Activated gamma-delta T cell treated with Interleukin-2 at 50 U/mL for 16 hours (primary cell): ENCODE results near the gene RYR1.

Source experiments
- DNase-seq: peaks from one replicate; pipeline ENCODE4 v3.0.0-alpha.2; 2020

RYR1 gene

DNA sequence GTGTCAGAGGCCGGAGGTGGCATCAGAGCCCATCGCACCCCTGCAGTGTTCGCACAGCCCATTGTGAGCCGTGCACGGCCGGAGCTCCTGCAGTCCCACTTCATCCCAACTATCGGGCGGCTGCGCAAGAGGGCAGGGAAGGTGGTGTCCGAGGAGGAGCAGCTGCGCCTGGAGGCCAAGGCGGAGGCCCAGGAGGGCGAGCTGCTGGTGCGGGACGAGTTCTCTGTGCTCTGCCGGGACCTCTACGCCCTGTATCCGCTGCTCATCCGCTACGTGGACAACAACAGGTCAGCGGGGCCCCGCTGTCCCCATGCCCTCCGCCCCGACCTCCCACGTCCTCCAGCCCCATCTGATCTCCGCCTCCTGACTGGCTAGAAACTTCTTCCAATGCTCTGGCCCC is 85.7 kb downstream of the RYR1 start:
- no peak for DNase-seq

DNA sequence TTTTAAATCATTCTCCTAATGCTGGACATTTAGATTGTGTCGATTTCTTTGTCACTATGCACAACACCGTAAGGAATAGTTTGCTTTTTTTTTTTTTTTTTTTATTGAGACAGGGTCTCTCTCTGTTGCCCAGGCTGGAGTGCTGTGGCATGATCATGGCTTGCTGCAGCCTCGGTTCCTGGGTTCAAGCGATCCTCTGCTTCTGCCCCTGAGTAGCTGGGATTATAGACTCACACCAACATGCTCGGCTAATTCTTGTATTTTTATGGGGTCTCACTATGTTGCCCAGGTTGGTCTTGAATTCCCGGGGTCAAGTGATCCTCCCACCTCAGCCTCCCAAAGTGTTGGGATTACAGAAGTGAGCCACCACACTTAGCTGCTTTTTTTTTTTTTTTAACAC is 86.5 kb downstream of the RYR1 start:
- no peak for DNase-seq

DNA sequence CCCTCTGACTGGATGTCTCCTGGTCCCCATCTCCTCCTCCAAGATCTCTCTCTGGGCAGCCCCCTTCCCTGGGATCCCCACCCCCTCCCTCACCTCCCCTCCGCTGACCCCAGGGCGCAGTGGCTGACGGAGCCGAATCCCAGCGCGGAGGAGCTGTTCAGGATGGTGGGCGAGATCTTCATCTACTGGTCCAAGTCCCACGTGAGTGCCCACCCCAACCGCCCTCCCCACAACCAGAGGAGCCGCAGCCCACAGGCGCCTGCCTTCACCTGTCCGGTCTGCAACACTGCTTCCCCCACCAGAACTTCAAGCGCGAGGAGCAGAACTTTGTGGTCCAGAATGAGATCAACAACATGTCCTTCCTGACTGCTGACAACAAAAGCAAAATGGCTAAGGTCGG is 89.4 kb downstream of the RYR1 start:
- no peak for DNase-seq

DNA sequence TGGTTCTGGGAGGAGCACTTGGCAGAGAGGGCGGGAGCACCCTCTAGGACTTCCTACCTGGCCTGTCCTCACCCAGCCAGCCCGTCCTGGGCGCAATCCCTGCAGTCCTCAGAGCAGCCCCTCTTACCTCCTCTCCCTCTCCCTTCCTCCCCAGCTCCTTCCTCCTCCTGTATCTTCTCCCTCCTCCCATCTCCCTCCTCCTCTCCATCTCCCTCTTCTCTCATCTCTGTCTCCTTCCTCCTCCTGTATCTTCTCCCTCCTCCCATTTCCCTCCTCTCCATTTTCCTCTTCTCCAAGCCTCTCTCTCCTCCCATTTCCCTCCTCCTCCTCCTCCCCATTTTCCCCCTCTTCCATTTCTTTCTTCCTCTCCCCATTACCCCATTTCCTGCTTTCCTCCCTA is 89.8 kb downstream of the RYR1 start:
- no peak for DNase-seq

DNA sequence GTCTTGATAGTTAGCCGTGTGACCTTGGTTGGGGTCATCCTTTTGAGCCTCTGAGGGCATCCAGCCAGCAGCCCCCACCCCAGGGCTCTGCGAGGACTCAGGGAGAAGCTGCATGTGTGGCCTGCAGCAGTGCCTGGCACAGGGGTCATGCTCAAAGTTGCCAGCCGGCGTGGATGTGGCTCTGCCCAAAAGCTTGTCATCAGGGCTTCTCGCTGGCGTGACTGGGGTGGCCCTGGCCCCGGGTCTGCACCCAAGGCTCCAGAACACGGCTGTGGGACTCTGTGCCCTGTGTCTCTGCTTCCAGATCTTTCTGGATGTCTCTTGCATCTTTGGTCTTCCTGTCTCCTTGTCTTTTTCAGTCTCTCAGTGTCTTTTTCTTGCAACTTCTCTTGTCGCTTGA is 90.9 kb downstream of the RYR1 start:
- no peak for DNase-seq

DNA sequence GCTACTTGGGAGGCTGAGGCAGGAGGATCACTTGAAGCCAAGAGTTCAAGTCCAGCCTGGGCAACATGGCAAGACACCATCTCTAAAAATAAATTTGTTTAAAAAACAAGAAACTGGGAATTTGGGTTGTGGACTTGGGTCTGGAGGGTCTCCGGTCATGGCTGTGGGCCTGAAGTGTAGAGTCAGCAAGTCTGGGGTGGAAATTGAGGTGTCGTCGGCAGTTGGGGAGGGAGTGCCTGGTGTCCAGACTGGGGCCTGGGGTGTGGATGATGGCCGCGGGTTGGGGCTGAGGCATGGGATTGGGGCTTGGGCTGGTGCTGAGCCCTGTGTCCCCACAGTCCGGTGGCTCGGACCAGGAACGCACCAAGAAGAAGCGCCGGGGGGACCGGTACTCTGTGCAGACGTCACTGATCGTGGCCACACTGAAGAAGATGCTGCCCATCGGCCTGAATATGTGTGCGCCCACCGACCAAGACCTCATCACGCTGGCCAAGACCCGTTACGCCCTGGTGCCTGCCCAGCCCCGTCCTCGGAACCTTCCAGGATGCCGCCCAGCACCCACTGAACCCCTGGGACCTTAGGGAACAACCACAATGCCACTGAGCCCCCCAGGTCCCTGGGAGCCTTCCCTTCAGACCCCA is 91.6 kb downstream of the RYR1 start:
- no peak for DNase-seq

DNA sequence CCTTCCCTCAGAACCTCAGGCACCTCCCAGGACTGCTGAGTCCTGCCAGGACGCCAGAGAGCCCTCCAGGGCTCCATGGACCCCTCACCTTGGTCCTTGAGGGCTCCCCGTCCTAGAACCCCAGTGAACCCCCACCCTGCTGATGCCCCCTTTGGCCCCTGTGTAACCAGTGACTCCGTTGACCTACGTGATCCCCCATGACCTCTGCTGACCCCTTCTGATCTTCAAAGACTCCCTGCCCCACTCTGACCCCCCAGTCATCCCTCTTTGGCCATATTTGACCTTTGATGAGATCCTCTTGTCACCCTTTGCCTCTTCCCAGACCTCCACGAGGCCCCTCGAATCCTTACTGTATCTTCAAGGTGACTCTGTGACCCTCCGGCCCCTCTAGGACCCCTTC is 92.9 kb downstream of the RYR1 start:
- no peak for DNase-seq

DNA sequence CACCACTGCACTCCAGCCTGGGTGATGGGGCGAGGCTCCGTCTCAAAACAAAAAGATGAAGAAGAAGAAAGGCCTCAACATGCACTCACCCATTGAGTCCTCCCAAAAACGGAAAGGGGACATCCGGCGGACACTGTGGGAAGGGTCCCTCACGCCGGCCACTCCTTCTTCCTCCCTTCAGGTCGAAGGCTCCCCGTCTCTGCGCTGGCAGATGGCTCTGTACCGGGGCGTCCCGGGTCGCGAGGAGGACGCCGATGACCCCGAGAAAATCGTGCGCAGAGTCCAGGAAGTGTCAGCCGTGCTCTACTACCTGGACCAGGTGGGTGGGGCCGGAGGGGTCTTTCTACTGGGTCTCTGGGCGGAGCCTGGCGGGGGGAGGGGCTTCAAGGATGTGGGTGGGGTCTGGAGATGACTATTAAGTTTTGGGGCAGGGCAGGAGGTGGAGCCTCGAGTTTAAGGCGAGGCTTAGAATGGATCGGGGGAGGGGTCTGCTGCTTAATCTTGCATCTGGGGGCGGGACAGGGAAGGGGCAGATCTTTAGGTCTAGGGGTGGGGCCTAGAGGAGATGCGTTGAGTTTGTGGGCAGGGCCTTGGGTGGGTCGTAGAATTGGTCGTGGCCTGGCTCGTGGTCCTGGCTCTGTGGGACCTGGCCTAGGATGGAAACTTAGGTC is 94.1 kb downstream of the RYR1 start:
- no peak for DNase-seq

DNA sequence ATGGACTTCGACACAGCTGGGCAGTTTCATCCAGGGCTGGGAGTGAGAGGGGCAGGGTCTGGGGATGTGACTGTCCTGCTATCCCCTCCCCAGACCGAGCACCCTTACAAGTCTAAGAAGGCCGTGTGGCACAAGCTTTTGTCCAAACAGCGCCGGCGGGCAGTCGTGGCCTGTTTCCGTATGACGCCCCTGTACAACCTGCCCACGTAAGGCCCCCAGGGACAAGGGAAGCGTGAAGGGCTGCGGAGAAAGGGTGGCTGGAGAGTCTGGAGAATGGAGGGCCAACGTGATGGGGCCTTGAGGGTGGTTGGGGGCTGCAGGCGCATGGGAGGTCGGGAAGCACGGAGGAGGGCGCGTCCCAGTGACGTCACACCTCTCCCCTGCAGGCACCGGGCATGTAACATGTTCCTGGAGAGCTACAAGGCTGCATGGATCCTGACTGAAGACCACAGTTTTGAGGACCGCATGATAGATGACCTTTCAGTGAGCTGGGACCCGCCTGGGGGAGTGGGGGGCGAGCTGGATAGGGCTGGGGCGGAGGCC is 94.8 kb downstream of the RYR1 start:
- no peak for DNase-seq

DNA sequence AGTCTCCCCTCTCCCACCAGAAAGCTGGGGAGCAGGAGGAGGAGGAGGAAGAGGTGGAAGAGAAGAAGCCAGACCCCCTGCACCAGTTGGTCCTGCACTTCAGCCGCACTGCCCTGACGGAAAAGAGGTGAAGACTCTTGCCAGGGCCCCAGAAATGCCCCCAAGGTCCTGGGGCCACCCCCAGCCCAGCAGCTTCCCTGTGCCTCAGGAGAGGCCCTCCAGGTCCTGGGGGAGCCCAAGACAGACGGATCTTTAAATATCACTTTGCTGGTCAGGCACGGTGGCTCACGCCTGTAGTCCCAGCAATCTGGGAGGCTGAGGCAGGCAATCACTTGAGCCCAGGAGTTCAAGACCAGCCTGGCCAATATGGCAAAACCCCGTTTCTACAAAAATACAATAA is 95.4 kb downstream of the RYR1 start:
- DNase-seq: no peak

DNA sequence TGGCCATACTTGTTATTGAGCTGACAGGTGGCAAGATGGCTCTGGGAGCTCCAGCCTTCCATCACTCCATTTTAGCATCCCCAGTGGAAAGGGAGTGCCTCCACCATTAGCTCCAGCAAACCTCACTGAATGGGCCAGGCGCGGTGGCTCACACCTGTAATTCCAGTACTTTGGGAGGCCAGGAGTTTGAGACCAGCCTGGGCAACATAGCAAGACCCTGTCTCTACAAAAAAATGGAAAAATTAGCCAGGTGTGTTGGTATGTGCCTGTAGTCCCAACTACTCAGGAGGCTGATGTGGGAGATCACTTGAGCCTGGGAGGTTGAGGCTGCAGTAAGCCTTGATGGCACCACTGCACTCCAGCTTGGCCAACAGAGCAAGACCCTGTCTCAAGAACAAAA is 98.0 kb downstream of the RYR1 start:
- DNase-seq: no peak

DNA sequence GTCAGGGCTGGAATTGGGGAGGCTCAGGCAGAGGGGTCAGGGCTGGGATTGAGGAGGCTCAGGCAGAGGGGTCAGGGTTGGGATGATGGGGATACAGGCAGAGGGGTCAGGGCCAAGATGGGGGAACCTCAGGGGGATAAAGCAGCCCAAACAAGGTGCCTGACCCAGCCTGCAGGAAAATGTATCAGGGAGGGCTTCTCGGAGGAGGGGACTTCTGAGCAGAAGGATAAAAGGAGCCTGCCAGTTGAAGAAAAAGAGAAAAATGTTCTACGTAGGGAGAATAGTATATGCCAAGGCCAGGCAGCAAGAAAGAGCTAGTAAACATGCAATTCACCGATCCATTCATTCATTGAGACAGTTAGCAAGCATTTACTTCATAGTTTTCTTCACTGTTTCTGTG is 99.4 kb downstream of the RYR1 start:
- DNase-seq: no peak

DNA sequence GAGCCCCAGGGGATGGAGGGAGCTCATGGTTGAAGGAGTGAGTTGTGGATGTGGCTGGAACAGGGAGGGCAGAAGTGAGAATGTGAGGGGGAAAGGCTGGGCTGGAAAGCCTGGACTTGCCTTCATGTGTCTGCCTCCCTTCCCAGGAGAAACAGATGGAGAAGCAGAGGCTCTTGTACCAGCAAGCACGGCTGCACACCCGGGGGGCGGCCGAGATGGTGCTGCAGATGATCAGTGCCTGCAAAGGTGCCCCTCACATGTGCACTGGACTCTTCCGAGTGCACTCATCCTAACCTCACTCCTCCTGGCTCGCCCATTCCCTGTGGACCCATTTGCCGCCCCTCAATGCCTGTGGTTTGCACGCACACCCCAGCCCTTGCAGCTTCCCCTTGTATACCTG is 101.1 kb downstream of the RYR1 start:
- no peak for DNase-seq

DNA sequence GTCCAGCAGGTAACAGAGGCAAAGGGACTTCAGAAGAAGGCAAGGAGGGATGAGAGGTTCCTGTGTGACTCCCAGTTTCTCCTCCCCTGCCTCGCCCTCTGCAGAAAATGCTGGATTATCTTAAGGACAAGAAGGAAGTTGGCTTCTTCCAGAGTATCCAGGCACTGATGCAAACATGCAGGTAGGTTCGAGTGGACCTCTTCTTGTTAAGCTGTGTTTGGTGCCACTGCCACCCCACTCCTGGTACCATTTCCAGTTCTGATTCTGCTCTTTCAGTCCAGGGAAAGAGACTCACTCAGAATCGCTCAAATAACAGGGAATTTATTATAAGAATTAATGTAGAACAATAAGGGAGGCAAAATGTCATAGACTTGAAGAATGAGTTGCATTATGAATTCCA is 101.7 kb downstream of the RYR1 start:
- DNase-seq: no peak

DNA sequence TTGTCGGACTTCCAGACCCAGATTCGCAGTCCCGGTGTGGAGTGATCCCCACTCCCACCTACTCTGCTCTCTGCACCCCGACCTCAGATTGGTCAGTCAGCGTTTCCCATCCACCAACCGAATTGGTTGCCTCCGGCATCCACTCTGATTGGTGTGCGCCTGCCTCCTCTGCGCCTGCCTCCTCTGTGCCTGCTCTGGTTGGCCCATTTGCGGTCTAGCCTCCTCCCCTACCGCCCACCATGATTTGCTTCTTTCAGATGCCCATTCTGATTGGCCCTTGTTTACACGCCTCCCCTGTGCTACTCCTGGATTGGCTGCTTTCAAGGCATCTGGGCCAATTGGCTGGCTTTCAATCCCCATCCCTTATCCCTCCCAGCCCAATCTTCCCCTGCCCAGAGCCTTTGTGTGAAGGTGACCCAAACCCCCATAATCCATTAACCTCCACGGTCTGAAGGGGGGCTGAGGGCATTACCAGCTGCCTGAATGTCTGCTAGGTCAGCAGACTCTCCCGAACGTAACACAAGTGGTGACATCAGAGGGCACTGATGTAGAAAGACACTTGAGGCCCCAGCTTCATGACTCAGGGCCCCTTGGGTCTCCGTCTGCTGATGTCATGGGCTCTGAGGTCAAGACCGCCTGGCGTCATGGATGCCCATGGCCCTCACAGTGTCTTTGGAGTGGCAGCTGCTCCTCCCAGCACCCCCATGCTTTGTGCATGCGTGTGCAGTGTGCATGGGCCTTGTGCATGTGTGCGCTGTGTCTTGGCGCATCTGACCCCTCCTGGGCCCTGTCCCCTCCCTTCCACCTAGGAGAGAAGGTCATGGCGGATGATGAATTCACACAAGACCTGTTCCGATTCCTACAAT is 103.8 kb downstream of the RYR1 start:
- DNase-seq: no peak

DNA sequence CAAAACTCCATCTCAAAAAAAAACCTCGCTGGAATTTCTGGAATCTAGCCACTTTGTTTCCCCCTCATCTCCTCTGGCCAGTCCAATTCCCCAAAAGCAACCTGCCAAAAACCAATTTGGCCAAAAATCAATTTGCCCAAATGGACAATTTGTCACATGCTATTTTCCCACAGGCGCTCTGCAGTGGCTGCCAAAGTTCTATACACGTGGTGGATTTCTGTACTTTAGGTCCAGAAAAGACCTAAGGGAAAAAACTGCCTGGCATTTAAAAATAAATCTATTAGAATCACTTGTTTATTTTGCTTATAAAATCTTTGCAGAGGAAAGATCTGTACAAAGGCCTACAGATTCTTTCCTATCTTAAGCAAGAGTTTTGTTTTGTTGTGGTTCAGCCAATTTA is 104.9 kb downstream of the RYR1 start:
- DNase-seq: no peak

DNA sequence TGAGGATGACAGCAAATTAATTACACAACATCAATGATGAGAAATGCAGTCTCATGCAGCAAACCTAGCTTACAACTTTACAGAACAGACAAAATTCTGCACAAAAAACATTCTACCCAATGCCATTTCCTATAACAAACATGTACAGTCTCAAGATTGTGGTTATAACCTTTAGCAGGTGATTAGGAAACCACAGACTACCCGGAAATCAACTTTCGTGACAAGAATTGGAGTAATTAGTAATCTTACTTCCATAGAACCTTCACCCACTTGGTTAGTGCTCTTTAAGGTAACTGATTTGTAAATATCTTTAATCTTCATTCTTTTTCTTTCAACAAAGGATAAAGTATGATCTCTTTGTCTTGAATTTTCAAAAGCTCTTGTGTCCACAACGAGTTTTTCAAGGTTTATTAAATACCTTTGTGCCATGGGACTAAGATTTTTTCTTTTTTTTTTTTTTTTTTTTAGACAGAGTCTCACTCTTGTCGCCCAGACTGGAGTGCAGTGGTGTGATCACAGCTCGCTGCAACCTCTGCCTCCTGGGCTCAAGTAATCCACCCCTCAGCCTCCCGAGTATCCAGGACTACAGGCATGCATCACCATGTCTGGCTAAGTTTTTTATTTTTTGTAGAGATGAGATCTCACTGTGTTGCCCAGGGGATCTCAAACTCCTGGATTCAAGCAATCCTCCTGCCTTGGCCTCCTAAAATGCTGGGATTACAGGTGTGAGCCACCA is 105.5 kb downstream of the RYR1 start:
- DNase-seq: peak; percentile 25

DNA sequence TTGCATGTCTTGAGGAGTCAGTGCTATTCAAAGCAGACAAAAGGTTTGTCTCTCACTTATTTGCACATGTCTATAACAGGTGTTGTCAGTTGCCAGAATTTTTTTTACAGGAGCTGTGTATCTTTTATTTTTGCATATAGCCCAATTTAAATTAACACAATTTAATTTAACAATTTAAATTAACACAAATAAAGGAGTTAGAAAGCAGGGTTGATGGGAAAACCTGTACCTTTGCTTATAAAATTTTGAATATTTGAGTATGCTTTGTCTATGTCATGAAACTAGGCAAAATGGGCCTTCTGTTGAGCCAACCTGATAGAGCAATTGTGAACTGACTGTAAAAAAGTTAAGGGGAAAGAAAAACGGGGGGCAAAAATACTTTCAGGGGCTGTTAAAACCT is 106.3 kb downstream of the RYR1 start:
- DNase-seq: no peak

DNA sequence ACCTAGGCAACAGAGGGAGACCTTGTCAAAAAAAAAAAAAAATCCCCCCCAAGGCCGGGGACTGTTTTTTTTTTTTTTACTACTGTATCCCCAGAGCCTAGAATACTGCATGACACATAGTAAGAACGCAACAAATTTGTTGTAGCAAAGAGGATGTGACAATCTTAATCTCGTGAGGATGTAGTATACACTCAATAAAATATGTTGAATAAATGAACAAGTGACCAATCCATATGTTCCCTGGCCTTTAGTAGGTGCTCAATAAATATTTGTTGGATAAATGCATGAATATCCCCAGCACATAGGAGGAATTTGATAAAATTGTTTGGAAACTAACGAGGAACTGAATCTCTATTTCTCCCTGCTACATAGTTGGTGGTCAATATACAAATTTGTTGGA is 108.5 kb downstream of the RYR1 start:
- DNase-seq: no peak

DNA sequence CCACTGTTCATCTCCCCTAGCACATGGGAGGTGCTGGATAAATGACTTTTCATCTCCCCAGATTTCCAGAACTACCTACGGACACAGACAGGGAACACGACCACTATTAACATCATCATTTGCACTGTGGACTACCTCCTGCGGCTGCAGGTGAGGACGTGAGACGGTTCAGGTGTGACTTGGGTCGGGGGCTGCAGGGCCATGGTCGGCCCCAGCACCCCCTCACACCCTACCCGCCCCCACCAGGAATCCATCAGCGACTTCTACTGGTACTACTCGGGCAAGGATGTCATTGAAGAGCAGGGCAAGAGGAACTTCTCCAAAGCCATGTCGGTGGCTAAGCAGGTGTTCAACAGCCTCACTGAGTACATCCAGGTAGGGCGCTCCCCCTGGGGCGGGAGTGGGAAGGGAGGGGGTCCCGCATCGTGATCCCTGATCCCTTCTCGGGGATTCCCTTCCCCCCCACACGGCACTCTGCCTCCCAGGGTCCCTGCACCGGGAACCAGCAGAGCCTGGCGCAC is 109.9 kb downstream of the RYR1 start:
- no peak for DNase-seq

DNA sequence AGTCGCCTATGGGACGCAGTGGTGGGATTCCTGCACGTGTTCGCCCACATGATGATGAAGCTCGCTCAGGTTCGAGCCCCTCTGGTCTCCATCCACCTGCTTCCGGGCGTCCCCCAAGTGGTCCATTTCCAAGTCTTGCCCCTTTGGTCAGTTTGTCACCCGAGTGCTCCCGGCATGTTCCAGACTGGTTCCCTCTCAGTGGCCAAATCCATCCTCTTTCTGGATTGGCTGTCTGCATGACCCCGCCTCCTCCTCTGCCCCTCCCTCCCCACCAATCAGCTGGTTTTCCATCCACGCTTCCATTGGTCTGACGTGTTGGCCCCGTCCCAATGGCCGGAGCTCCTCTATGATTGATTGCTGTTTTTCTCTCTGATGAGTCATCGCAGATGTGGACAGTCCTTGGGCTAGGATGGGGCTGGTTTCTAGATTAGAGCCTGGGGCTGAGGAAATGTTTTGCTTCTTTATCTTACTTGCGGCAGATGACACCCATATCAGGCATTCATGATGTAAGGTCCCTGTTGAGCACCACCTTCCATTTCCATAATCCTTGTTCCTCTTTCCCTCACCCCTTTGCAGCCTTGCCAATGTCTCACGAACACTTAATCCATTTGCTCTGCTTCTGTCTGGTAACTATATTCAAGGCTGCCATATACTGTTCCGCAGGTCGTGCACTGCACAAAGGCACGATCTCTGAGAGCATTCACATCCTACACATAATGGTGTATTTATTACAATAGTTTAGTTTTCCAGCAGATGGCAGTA is 110.5 kb downstream of the RYR1 start:
- DNase-seq: no peak
